Nephron progenitor cell (in vitro differentiated cells): ENCODE measurements around the gene MFAP3L.

Experiments
- DNase-seq: peaks from one replicate; pipeline ENCODE4 v3.0.0; 2021
- H3K27ac Mint-ChIP-seq: 2 replicates; pipeline ENCODE4 v1.8.0; 2021; ENCODE audit warnings: mild to moderate bottlenecking, moderate library complexity, mixed read lengths
- H3K27me3 Mint-ChIP-seq: 2 replicates; pipeline ENCODE4 v1.8.0; 2021; ENCODE audit warnings: mild to moderate bottlenecking, low read depth, mixed read lengths; ENCODE audit not compliant: poor library complexity
- H3K36me3 Mint-ChIP-seq: 2 replicates; pipeline ENCODE4 v1.8.0; 2021; ENCODE audit warnings: low read depth, mixed read lengths
- H3K4me1 Mint-ChIP-seq: 2 replicates; pipeline ENCODE4 v1.8.0; 2021; ENCODE audit warnings: mixed read lengths
- H3K4me3 Mint-ChIP-seq: 2 replicates; pipeline ENCODE4 v1.8.0; 2021; ENCODE audit warnings: mild to moderate bottlenecking, moderate library complexity, mixed read lengths
- H3K9me3 Mint-ChIP-seq: 2 replicates; pipeline ENCODE4 v1.8.0; 2021; ENCODE audit warnings: mild to moderate bottlenecking, moderate library complexity, mixed read lengths
- TF ChIP-seq, protein P1 (sequence below): fragments of 200-600 bp; sonication (generic); IDR thresholded peaks from 2 replicates; pipeline ENCODE4 v1.5.0; 2021; ENCODE audit warnings: antibody characterized with exemption

Gene MFAP3L

DNA sequence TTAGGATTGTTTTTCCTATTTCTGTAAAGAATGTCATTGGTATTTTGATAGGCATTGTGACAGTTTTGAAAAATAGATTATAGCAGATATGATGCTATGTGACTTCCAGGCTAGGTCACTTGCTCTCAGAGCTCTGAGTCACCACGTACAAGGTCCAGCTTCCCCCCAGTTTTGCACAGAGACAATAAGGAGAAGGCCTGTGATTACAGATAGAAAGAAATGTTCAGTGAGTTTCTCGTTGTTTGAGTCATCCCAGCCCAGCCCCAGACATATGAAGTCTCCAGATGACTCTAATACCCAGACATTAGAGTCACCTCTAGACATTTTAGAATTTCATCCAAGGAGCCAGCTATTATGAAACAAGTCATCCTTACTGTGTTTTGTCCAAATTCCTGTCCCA lies 57.2 kb downstream of the MFAP3L start:
- Mint-ChIP-seq H3K4me3 (no peak overlapping the region), H3K36me3 (no peaks in the 10 kb centered on the region), H3K27me3 (no peaks in the 10 kb centered on the region), H3K4me1 (no peaks in the 10 kb centered on the region), H3K27ac (no peak overlapping the region), H3K9me3 (no peaks in the 10 kb centered on the region)
- DNase-seq = no peak
- TF ChIP-seq, protein P1, sequence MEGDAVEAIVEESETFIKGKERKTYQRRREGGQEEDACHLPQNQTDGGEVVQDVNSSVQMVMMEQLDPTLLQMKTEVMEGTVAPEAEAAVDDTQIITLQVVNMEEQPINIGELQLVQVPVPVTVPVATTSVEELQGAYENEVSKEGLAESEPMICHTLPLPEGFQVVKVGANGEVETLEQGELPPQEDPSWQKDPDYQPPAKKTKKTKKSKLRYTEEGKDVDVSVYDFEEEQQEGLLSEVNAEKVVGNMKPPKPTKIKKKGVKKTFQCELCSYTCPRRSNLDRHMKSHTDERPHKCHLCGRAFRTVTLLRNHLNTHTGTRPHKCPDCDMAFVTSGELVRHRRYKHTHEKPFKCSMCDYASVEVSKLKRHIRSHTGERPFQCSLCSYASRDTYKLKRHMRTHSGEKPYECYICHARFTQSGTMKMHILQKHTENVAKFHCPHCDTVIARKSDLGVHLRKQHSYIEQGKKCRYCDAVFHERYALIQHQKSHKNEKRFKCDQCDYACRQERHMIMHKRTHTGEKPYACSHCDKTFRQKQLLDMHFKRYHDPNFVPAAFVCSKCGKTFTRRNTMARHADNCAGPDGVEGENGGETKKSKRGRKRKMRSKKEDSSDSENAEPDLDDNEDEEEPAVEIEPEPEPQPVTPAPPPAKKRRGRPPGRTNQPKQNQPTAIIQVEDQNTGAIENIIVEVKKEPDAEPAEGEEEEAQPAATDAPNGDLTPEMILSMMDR = no peak

DNA sequence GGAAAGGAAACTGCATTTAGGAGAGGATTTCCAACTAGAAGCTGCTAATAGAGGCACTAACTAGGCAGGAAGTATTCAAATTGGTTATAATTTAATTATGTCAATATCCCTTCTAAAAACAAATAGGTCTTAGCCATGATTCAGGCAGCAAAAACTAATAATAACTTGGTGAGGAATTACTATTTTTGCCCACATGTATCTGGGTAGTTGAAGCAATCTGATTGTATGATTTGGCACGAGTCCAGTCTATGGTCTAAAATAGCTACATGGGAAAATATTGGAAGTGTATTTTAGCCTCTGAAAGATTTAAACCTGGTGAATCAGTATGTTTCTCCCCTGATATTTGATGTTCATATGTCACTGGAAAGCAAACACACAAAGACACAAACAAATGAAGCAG lies 62.2 kb downstream of the MFAP3L start:
- Mint-ChIP-seq H3K27ac (no peak overlapping the region), H3K4me1 (no peaks in the 10 kb centered on the region)
- DNase-seq = no peak

DNA sequence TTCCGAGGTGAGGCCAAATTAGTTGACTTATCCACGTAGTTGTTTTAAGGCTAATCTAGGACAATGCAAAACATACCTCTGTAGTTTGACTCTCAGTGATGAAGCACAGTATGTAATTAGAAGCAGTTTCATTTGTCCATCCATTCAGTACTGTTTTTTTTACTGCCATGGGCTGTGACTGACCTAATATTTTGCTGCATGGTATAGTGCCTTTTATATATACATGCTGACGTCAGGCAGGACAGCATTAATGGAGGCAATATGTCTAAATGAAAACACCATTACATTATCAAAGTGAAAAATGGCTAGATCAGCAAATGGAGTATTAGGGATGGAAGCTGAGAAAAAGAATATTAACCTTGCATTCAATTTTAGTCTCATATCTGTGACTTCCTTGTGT lies 66.9 kb downstream of the MFAP3L start:
- H3K4me1 Mint-ChIP-seq = peaks cover 20% of the 10 kb centered on the region
- TF ChIP-seq, protein P1 = no peak
- no peaks in the 10 kb centered on the region for H3K27me3 Mint-ChIP-seq
- no peak for DNase-seq
- no peak overlapping the region for H3K27ac Mint-ChIP-seq
- H3K9me3 Mint-ChIP-seq = peaks cover 4% of the 10 kb centered on the region
- H3K36me3 Mint-ChIP-seq = no peaks in the 10 kb centered on the region
- H3K4me3 Mint-ChIP-seq = no peak overlapping the region

More for the DNA sequence above, 62.2 kb downstream of the MFAP3L start:
- Mint-ChIP-seq H3K9me3 (peaks cover 4% of the 10 kb centered on the region), H3K4me3 (no peak overlapping the region), H3K36me3 (no peaks in the 10 kb centered on the region), H3K27me3 (no peaks in the 10 kb centered on the region)
- TF ChIP-seq, protein P1 = no peak

DNA sequence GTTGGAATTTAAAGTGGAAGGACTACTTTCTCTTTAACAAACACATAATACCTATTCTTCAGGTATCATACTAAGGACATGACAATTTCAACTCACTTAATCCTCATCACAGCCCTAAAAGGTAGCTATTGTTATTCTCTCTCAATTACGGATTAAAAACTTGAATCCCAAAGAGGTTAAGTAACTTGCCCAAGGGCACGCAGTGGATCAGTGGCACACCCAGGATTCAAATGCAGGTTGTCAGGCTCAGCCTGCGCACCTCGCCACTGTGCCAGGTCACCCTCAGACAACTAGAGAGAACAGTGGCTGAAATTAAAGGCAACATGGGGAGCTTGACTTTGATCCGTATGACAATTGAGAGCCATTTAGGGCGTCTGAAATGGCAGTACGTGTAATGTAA lies 67.6 kb downstream of the MFAP3L start:
- no peaks in the 10 kb centered on the region for H3K27me3 Mint-ChIP-seq
- H3K4me1 Mint-ChIP-seq = peaks cover 20% of the 10 kb centered on the region
- no peak overlapping the region for H3K4me3 Mint-ChIP-seq
- no peak for DNase-seq
- no peak overlapping the region for H3K27ac Mint-ChIP-seq
- peaks cover 4% of the 10 kb centered on the region for H3K9me3 Mint-ChIP-seq
- no peaks in the 10 kb centered on the region for H3K36me3 Mint-ChIP-seq
- TF ChIP-seq, protein P1 = no peak

DNA sequence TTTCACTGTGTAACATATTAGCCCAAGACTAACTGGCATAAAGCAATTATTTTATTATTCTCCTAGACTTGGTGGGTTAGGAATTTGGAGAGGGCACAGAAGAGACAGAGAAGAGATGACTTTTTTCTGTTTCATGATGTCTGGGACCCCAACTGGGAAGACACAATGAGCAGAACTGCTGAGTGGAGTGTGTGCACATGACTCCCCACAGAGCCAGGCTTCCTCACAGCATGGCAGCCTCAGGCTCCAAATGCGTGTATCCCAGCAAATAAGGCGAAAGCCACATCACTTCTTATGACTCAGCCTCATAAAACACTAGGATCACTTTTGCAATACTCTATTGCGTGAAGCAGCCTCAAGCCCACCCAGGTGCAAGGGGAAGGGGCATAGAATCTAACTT lies 68.4 kb downstream of the MFAP3L start:
- Mint-ChIP-seq H3K4me3 (no peak overlapping the region), H3K4me1 (peaks cover 20% of the 10 kb centered on the region), H3K27me3 (no peaks in the 10 kb centered on the region), H3K36me3 (no peaks in the 10 kb centered on the region), H3K27ac (no peak overlapping the region), H3K9me3 (peaks cover 4% of the 10 kb centered on the region)
- no peak for DNase-seq
- TF ChIP-seq, protein P1 = no peak

DNA sequence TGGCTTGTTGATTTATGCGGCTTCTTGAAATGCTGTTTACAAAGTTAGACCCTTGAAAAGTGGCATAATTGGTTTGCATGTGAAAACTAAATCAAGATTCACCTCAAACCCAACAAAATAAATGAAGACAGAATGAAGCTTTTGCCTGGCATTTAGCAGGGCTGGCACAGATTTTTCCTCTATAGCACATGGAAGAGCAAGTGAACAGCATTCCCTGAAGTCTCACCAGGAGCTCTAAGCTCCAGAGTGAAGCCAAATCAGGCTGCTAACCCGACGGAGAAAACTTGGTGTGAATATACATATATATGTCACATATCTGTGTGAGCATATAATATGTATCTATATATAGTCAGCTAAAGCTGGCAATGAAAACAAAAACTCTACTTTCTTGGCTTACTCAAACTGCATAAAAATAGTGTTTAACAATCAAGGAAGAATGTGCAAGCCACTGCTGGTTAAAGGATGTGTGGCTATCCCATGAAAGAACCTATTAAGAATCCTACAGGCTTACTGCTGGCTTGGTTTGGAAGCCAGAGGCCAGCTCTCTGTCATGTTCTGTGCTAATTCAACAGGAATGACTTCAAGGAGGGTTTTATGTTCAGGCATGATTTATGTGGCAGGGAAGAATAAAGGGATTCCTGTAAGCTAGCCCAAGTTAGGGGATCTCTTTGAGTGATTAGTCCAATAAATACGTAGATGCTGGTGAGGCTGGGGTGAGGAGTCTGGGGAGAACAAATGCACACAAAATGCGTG lies 69.9 kb downstream of the MFAP3L start:
- peak overlapping the region; percentile 13 for H3K27ac Mint-ChIP-seq
- no peaks in the 10 kb centered on the region for H3K27me3 Mint-ChIP-seq
- H3K4me3 Mint-ChIP-seq = no peak overlapping the region
- TF ChIP-seq, protein P1 = no peak
- no peaks in the 10 kb centered on the region for H3K9me3 Mint-ChIP-seq
- H3K36me3 Mint-ChIP-seq = no peaks in the 10 kb centered on the region
- DNase-seq = peak; percentile 15
- peaks cover 20% of the 10 kb centered on the region for H3K4me1 Mint-ChIP-seq
